GM19324 (cell line): Measurements from ENCODE around the gene DIS3L.
"Not testable (repeated sequence)": the region's sequence is repeated elsewhere in the genome, so short reads cannot be mapped to it uniquely, and the experiment has no call there.

ENCODE experiments used
- ATAC-seq: cut with Tn5 transposase; IDR thresholded peaks from one replicate; pipeline ENCODE4 v1.9.1; 2021; ENCODE audit warnings: mild to moderate bottlenecking, moderate library complexity; ENCODE audit not compliant: unreplicated experiment, low FRiP score

DIS3L gene

GRCh38 chr15:66275352-66275751, 18.0 kb upstream of the DIS3L start:
- ATAC-seq, result no peak

GRCh38 chr15:66276546-66276945, 16.8 kb upstream of the DIS3L start:
- no peak for ATAC-seq

GRCh38 chr15:66278056-66278455, 15.3 kb upstream of the DIS3L start:
- ATAC-seq, result no peak

GRCh38 chr15:66278671-66279070, 14.7 kb upstream of the DIS3L start:
- ATAC-seq, result no peak

GRCh38 chr15:66284271-66284670, 9.1 kb upstream of the DIS3L start:
- ATAC-seq, result no peak

- no peak for ATAC-seq
These were observed 7.7 kb upstream of the DIS3L start for GRCh38 chr15:66285533-66286280.

GRCh38 chr15:66287461-66288057, 5.8 kb upstream of the DIS3L start:
- ATAC-seq, result no peak

- no peak for ATAC-seq
These were observed 5.3 kb upstream of the DIS3L start for GRCh38 chr15:66288093-66288492.

GRCh38 chr15:66288551-66289185, 4.7 kb upstream of the DIS3L start:
- ATAC-seq, result no peak

GRCh38 chr15:66290007-66290406, 3.4 kb upstream of the DIS3L start:
- no peak for ATAC-seq

- no peak for ATAC-seq
These were observed 2.9 kb upstream of the DIS3L start for GRCh38 chr15:66290518-66290917.

GRCh38 chr15:66291816-66292570, 1.4 kb upstream of the DIS3L start:
- ATAC-seq, result no peak

GRCh38 chr15:66292571-66293418, 573 bp upstream of the DIS3L start:
- ATAC-seq, result no peak

GRCh38 chr15:66294157-66294931, 976 bp downstream of the DIS3L start:
- peak; percentile 23 for ATAC-seq

GRCh38 chr15:66294932-66295235, 1.5 kb downstream of the DIS3L start:
- ATAC-seq, result no peak

GRCh38 chr15:66296186-66296585, 2.8 kb downstream of the DIS3L start:
- ATAC-seq, result no peak

- no peak for ATAC-seq
These were observed 5.5 kb downstream of the DIS3L start for GRCh38 chr15:66298803-66299251.

GRCh38 chr15:66302489-66303278, 9.3 kb downstream of the DIS3L start:
- ATAC-seq, result no peak

GRCh38 chr15:66304425-66304824, 11.1 kb downstream of the DIS3L start:
- ATAC-seq, result not testable (repeated sequence)
